GM19324 (cell line): ENCODE data around the gene RFFL.

ENCODE experiments used
- ATAC-seq: cut with Tn5 transposase; IDR thresholded peaks from one replicate; pipeline ENCODE4 v1.9.1; 2021; ENCODE audit warnings: mild to moderate bottlenecking, moderate library complexity; ENCODE audit not compliant: unreplicated experiment, low FRiP score

Gene RFFL

GRCh38 chr17:34980353-34980680 is 83.2 kb downstream of the RFFL start, which contains the start of gene LIG3:
LIG3 (plus strand) TSS chr17:34980512; CDS start chr17:34983006, 2,494 bp downstream.
- ATAC-seq, result peak; percentile 88

GRCh38 chr17:34979650-34980352 is 83.7 kb downstream of the RFFL start:
- ATAC-seq, result no peak

- ATAC-seq, result no peak
Measured at GRCh38 chr17:34979153-34979552, 84.4 kb downstream of the RFFL start.

- ATAC-seq, result no peak
Measured at GRCh38 chr17:34974794-34975785, 88.4 kb downstream of the RFFL start.

- no peak for ATAC-seq
Measured at GRCh38 chr17:34974179-34974578, 89.3 kb downstream of the RFFL start.

- peak; percentile 87 for ATAC-seq
Measured at GRCh38 chr17:34961093-34961911, 102.2 kb downstream of the RFFL start, which contains the start of the genes CCT6B and ZNF830. CCT6B (minus strand) TSS chr17:34961460; CDS start chr17:34961393, 67 bp downstream. ZNF830 (plus strand) TSS chr17:34961540; CDS start chr17:34961567, 27 bp downstream.

- no peak for ATAC-seq
Measured at GRCh38 chr17:34958438-34958837, 105.1 kb downstream of the RFFL start.
